PC-9 (cell line): Measurements from ENCODE around the gene PIK3R6. TPM values are rescaled to one million over a fixed set of nuclear protein-coding genes. Genes with fewer than 3 reads are reported as not detected.

Experiments
- BruUV-seq: library from RNA; stranded (reverse); fragments of 400-500 nt; replicated peaks from 2 replicates; lab custom pipeline; 2021; lab: Mats Ljungman, UMichigan
- CTCF ChIA-PET: fragments of 300-600 bp; sonication (Branson Sonifier 250); formaldehyde crosslinking; loops from one replicate; lab custom pipeline; 2022; ENCODE audit warnings: antibody characterized with exemption; lab: Charles Lee
- POLR2A ChIA-PET: fragments of 300-600 bp; sonication (Branson Sonifier 250); formaldehyde crosslinking; loops from one replicate; lab custom pipeline; 2022; ENCODE audit warnings: antibody characterized with exemption; ENCODE audit not compliant: unreplicated experiment; lab: Charles Lee
- DNase-seq, 2 experiments: peaks; one replicate each; pipeline versions ENCODE4 v3.0.0 to v3.0.0-alpha.2; 2015 to 2022; ENCODE audit warnings: mixed read lengths in 1 of 2
- H2AFZ ChIP-seq: fragments of 200-600 bp; sonication (generic); 2 replicates; pipeline ENCODE4 v1.8.1; 2017; ENCODE audit warnings: antibody characterized with exemption
- H3F3A ChIP-seq: fragments of 200-600 bp; sonication (generic); 2 replicates; pipeline ENCODE4 v1.8.1; 2017; ENCODE audit warnings: antibody characterized with exemption, mild to moderate bottlenecking, low read depth; ENCODE audit not compliant: insufficient read depth
- H3K27ac ChIP-seq: fragments of 200-600 bp; sonication (generic); 2 replicates; pipeline ENCODE4 v1.6.1; 2016; ENCODE audit warnings: mixed run types
- H3K27me3 ChIP-seq: fragments of 200-600 bp; sonication (generic); 2 replicates; pipeline ENCODE4 v1.6.1; 2016; ENCODE audit warnings: low read depth, mixed run types; ENCODE audit not compliant: insufficient read depth
- H3K36me3 ChIP-seq: fragments of 200-600 bp; sonication (generic); 2 replicates; pipeline ENCODE4 v1.6.1; 2016; ENCODE audit warnings: low read depth, mixed run types
- H3K4me1 ChIP-seq: fragments of 200-600 bp; sonication (generic); replicated peaks from 2 replicates; pipeline ENCODE4 v1.6.1; 2016; ENCODE audit warnings: mixed run types; ENCODE audit not compliant: insufficient read depth
- H3K4me2 ChIP-seq: fragments of 200-600 bp; sonication (generic); 2 replicates; pipeline ENCODE4 v1.6.1; 2017; ENCODE audit warnings: mixed run types
- H3K4me3 ChIP-seq: fragments of 200-600 bp; sonication (generic); 2 replicates; pipeline ENCODE4 v1.6.1; 2016; ENCODE audit warnings: mixed run types
- H3K79me2 ChIP-seq: fragments of 200-600 bp; sonication (generic); 2 replicates; pipeline ENCODE4 v1.6.1; 2017; ENCODE audit warnings: low read depth, mixed run types
- H3K9me2 ChIP-seq: fragments of 200-600 bp; sonication (generic); 2 replicates; pipeline ENCODE4 v1.8.1; 2017; ENCODE audit warnings: mild to moderate bottlenecking; ENCODE audit not compliant: insufficient read depth
- H3K9me3 ChIP-seq: fragments of 200-600 bp; sonication (generic); 2 replicates; pipeline ENCODE4 v1.8.1; 2016; ENCODE audit warnings: low read depth; ENCODE audit not compliant: insufficient read depth
- H4K20me1 ChIP-seq: fragments of 200-600 bp; sonication (generic); 2 replicates; pipeline ENCODE4 v1.8.1; 2017; ENCODE audit not compliant: insufficient read depth
- EZH2 ChIP-seq: fragments of 200-600 bp; sonication (generic); IDR thresholded peaks from 2 replicates; pipeline ENCODE4 v1.8.0; 2017; ENCODE audit warnings: antibody characterized with exemption, low read depth
- intact Hi-C: fragments of 100-400 bp; cut with micrococcal nuclease; formaldehyde crosslinking; loops from one replicate; pipeline ENCODE4 v1.10.0; 2022; ENCODE audit not compliant: unreplicated experiment
- total RNA-seq: library from RNA; stranded (reverse); gene quantifications from 2 replicates; pipeline ENCODE4 v1.2.3, GENCODE V29; 2021
- TF ChIP-seq, protein P1 (sequence below): fragments of 200-600 bp; sonication (generic); conservative IDR thresholded peaks from 2 replicates; pipeline ENCODE4 v1.6.1; 2017; ENCODE audit warnings: mixed run types, antibody characterized with exemption, mild to moderate bottlenecking, moderate library complexity

Gene PIK3R6
- total RNA-seq, 1 experiment from 2014 or later = not detected

DNA sequence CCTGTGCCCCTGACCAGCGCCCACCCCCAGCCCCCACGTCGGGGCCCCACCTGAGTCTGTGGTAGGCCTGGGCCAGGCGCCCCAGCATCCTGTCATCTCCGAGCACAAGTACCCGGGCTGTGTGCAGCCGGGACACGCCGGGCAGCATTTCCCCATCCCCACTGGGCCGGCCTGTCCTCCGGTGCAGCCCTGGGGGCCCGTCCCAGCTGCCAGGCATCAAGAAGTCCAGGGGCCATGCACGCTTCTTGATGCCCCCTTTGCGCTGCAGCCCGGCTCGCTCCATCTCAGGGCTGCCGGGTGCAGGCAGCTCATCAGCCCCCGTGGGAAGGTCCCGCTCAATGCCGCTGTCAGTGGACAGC, 39.0 kb downstream of the PIK3R6 start:
- Histone ChIP-seq H2AFZ (no peak overlapping the region), H3K27ac (no peak overlapping the region), H3K4me3 (no peak overlapping the region), H3K4me1 (no peaks in the 10 kb centered on the region), H3K4me2 (no peak overlapping the region), H3K36me3 (no peaks in the 10 kb centered on the region), H4K20me1 (no peaks in the 10 kb centered on the region), H3K9me3 (no peaks in the 10 kb centered on the region), H3K79me2 (no peaks in the 10 kb centered on the region), H3F3A (no peaks in the 10 kb centered on the region), H3K27me3 (no peaks in the 10 kb centered on the region; the same call in 1 of the 2 replicates), H3K9me2 (no peaks in the 10 kb centered on the region)
- intact Hi-C loops = no loop called here
- POLR2A ChIA-PET = no interaction called here
- DNase-seq = no peak
- no TSS peak for BruUV-seq
- TF ChIP-seq, protein P1, sequence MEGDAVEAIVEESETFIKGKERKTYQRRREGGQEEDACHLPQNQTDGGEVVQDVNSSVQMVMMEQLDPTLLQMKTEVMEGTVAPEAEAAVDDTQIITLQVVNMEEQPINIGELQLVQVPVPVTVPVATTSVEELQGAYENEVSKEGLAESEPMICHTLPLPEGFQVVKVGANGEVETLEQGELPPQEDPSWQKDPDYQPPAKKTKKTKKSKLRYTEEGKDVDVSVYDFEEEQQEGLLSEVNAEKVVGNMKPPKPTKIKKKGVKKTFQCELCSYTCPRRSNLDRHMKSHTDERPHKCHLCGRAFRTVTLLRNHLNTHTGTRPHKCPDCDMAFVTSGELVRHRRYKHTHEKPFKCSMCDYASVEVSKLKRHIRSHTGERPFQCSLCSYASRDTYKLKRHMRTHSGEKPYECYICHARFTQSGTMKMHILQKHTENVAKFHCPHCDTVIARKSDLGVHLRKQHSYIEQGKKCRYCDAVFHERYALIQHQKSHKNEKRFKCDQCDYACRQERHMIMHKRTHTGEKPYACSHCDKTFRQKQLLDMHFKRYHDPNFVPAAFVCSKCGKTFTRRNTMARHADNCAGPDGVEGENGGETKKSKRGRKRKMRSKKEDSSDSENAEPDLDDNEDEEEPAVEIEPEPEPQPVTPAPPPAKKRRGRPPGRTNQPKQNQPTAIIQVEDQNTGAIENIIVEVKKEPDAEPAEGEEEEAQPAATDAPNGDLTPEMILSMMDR = no peak
- no peak for TF ChIP-seq EZH2
- CTCF ChIA-PET = no interaction called here

DNA sequence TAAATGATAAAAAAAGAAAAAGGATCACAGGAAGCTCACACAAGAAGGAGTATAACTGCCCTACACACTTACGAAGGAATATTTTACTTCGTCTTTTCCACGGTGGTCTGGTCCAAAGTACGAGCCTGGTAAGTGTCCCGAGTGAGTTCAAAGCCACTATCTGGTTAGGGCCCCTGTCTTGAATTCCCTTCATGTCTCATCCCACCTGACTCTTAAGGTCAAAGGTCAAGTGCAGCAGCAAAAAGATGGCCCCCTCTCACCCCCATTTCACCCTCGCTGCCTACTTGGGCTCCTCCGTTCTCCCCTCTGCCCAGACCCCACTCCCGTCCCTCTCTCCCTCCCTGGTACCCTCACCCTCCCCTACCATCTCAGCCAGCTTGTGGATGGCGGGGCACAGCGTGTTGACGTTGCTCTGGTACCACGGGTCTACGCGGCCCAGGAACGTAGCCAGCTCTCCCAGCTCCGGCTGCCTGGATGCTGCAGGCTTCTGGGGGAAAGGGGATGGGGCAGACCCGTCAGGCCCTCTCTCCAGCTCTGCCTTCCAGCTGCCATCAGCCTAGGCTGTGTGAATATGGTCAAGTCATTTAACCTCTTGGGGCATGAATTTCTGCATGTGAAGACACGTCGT, 40.6 kb downstream of the PIK3R6 start:
- Histone ChIP-seq H3K4me2 (no peak overlapping the region), H3K4me1 (no peaks in the 10 kb centered on the region), H3K36me3 (no peaks in the 10 kb centered on the region), H4K20me1 (no peaks in the 10 kb centered on the region), H3K9me2 (no peaks in the 10 kb centered on the region), H3K27ac (no peak overlapping the region), H3K79me2 (no peaks in the 10 kb centered on the region), H2AFZ (no peak overlapping the region), H3K9me3 (no peaks in the 10 kb centered on the region), H3K4me3 (no peak overlapping the region), H3F3A (no peaks in the 10 kb centered on the region), H3K27me3 (no peaks in the 10 kb centered on the region; the same call in 1 of the 2 replicates)
- intact Hi-C loops = no loop called here
- DNase-seq = no peak
- BruUV-seq = no TSS peak
- POLR2A ChIA-PET = no interaction called here
- CTCF ChIA-PET = interaction anchor here (0.6 kb wide), 1 partner anchor 1502 kb away, joined by 5 read pairs; no protein-coding TSS in a partner anchor
- TF ChIP-seq EZH2 = no peak
- TF ChIP-seq, protein P1 = no peak

DNA sequence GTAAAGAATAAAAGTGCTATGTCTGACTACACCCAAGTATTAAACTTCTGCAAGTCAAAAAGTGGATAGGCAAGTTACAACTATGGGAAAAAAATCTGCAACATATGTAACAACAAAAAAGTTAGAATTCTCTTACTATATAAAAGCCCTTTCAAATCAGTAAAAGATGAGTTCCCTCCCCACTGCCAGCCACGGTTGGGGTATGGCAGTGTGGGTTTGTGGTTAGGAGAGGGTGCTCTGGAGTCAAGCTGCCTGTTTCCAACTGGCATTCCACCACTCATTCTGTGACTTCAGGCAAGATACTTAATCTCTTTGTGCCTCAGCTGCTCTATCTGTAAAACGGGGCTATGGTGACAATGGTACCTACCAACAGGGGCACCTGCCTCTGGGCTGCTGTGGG, 41.7 kb downstream of the PIK3R6 start:
- no peaks in the 10 kb centered on the region for H3F3A ChIP-seq
- CTCF ChIA-PET = no interaction called here
- no peak overlapping the region for H3K4me2 ChIP-seq
- H3K9me3 ChIP-seq = no peaks in the 10 kb centered on the region
- no peaks in the 10 kb centered on the region for H3K9me2 ChIP-seq
- H3K4me3 ChIP-seq = no peak overlapping the region
- no peaks in the 10 kb centered on the region; the same call in 1 of the 2 replicates for H3K27me3 ChIP-seq
- no peak for DNase-seq
- intact Hi-C loops = no loop called here
- H2AFZ ChIP-seq = no peak overlapping the region
- H3K27ac ChIP-seq = no peak overlapping the region
- H3K4me1 ChIP-seq = no peaks in the 10 kb centered on the region
- POLR2A ChIA-PET = interaction anchor here (0.6 kb wide), 1 partner anchor 1192 kb away, joined by 4 read pairs; no protein-coding TSS in a partner anchor
- no peaks in the 10 kb centered on the region for H4K20me1 ChIP-seq
- BruUV-seq = no TSS peak
- no peak for TF ChIP-seq EZH2
- TF ChIP-seq, protein P1 = no peak
- no peaks in the 10 kb centered on the region for H3K36me3 ChIP-seq
- no peaks in the 10 kb centered on the region for H3K79me2 ChIP-seq
